ENCODE measurements around the gene SLC38A3.

The SLC38A3 gene

GRCh38 chr3:50167841-50168209, 37.2 kb upstream of the SLC38A3 start:
- no peaks in the 10 kb centered on the region for H3K79me2 ChIP-seq (ENCODE audit: low read length)
- no peaks in the 10 kb centered on the region for H3K9me3 ChIP-seq (ENCODE audit: insufficient read depth, low read length)
- TF ChIP-seq, protein P1, sequence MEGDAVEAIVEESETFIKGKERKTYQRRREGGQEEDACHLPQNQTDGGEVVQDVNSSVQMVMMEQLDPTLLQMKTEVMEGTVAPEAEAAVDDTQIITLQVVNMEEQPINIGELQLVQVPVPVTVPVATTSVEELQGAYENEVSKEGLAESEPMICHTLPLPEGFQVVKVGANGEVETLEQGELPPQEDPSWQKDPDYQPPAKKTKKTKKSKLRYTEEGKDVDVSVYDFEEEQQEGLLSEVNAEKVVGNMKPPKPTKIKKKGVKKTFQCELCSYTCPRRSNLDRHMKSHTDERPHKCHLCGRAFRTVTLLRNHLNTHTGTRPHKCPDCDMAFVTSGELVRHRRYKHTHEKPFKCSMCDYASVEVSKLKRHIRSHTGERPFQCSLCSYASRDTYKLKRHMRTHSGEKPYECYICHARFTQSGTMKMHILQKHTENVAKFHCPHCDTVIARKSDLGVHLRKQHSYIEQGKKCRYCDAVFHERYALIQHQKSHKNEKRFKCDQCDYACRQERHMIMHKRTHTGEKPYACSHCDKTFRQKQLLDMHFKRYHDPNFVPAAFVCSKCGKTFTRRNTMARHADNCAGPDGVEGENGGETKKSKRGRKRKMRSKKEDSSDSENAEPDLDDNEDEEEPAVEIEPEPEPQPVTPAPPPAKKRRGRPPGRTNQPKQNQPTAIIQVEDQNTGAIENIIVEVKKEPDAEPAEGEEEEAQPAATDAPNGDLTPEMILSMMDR (IDR thresholded peaks at IDR 0.05; ENCODE audit: low read depth, low read length) = no peak
- TF ChIP-seq EZH2phosphoT487 (IDR thresholded peaks at IDR 0.05; ENCODE audit: low read depth) = no peak
- H2AFZ ChIP-seq (ENCODE audit: low read depth, low read length) = no peak overlapping the region
- no peak overlapping the region for H3K4me3 ChIP-seq (ENCODE audit: low read length)
- H4K20me1 ChIP-seq (ENCODE audit: insufficient read depth, low read length) = no peaks in the 10 kb centered on the region
- H3K36me3 ChIP-seq (replicated peaks; ENCODE audit: low read depth, low read length) = no peaks in the 10 kb centered on the region
- H3K27ac ChIP-seq (ENCODE audit: low read length) = no peak overlapping the region
- no peak overlapping the region for H3K9ac ChIP-seq (ENCODE audit: low read length)
- H3K4me2 ChIP-seq (ENCODE audit: low read length) = no peak overlapping the region
- no peaks in the 10 kb centered on the region for H3K4me1 ChIP-seq (ENCODE audit: low read length)
- H3K27me3 ChIP-seq (ENCODE audit: low read depth, low read length) = no peaks in the 10 kb centered on the region

- H3K27ac ChIP-seq (ENCODE audit: low read length) = no peak overlapping the region
- no peaks in the 10 kb centered on the region for H4K20me1 ChIP-seq (ENCODE audit: insufficient read depth, low read length)
- H3K36me3 ChIP-seq (replicated peaks; ENCODE audit: low read depth, low read length) = no peaks in the 10 kb centered on the region
- H3K79me2 ChIP-seq (ENCODE audit: low read length) = no peaks in the 10 kb centered on the region
- H3K27me3 ChIP-seq (ENCODE audit: low read depth, low read length) = no peaks in the 10 kb centered on the region
- TF ChIP-seq, protein P1 (IDR thresholded peaks at IDR 0.05; ENCODE audit: low read depth, low read length) = no peak
- no peak for TF ChIP-seq EZH2phosphoT487 (IDR thresholded peaks at IDR 0.05; ENCODE audit: low read depth)
- no peaks in the 10 kb centered on the region for H3K9me3 ChIP-seq (ENCODE audit: insufficient read depth, low read length)
- H3K9ac ChIP-seq (ENCODE audit: low read length) = no peak overlapping the region
- H3K4me2 ChIP-seq (ENCODE audit: low read length) = no peak overlapping the region
- no peak overlapping the region for H3K4me3 ChIP-seq (ENCODE audit: low read length)
- no peak overlapping the region for H2AFZ ChIP-seq (ENCODE audit: low read depth, low read length)
- no peaks in the 10 kb centered on the region for H3K4me1 ChIP-seq (ENCODE audit: low read length)
Measured at GRCh38 chr3:50168388-50168787, 36.7 kb upstream of the SLC38A3 start.

- H3K9ac ChIP-seq (ENCODE audit: low read length) = no peak overlapping the region
- no peaks in the 10 kb centered on the region for H3K27me3 ChIP-seq (ENCODE audit: low read depth, low read length)
- no peaks in the 10 kb centered on the region for H3K4me1 ChIP-seq (ENCODE audit: low read length)
- H3K79me2 ChIP-seq (ENCODE audit: low read length) = no peaks in the 10 kb centered on the region
- no peak overlapping the region for H3K4me2 ChIP-seq (ENCODE audit: low read length)
- no peaks in the 10 kb centered on the region for H3K9me3 ChIP-seq (ENCODE audit: insufficient read depth, low read length)
- no peak overlapping the region for H2AFZ ChIP-seq (ENCODE audit: low read depth, low read length)
- TF ChIP-seq, protein P1 (IDR thresholded peaks at IDR 0.05; ENCODE audit: low read depth, low read length) = no peak
- no peak for TF ChIP-seq EZH2phosphoT487 (IDR thresholded peaks at IDR 0.05; ENCODE audit: low read depth)
- H3K27ac ChIP-seq (ENCODE audit: low read length) = no peak overlapping the region
- H4K20me1 ChIP-seq (ENCODE audit: insufficient read depth, low read length) = no peaks in the 10 kb centered on the region
- H3K4me3 ChIP-seq (ENCODE audit: low read length) = no peak overlapping the region
- H3K36me3 ChIP-seq (replicated peaks; ENCODE audit: low read depth, low read length) = no peaks in the 10 kb centered on the region
Measured at GRCh38 chr3:50168791-50169190, 36.3 kb upstream of the SLC38A3 start.

DNA sequence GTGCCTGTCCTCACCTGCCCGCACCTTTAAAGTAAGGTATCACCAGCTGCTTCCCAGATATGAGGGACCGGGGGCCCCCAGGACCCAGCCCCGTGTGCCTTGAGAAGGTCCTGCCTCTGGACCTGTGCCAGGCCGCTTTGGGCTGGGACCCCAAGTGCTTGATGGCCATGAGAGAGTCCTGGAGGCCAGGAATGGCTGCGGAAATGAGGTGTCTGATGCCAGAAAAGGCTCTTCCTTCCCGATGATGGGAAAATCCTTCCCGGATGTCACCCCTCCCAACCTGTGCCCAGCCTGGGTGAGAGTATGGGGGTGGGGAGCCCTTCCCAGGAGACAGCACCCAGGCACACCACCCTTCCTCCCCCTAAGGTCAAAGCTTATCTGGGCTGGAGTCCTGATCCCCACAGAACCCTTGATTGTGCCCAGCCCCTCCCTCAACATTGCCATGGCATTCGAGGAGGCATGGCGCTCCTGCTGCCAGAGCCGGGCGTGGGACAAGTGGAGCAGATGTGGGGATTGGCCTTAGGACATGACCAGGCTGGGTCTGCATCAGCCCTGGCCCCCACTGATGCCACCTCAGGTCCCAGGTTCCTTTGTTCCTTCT, 35.7 kb upstream of the SLC38A3 start:
- H3K9me3 ChIP-seq (ENCODE audit: insufficient read depth, low read length) = no peaks in the 10 kb centered on the region
- no peaks in the 10 kb centered on the region for H3K36me3 ChIP-seq (replicated peaks; ENCODE audit: low read depth, low read length)
- no peaks in the 10 kb centered on the region for H4K20me1 ChIP-seq (ENCODE audit: insufficient read depth, low read length)
- H3K79me2 ChIP-seq (ENCODE audit: low read length) = no peaks in the 10 kb centered on the region
- no peaks in the 10 kb centered on the region for H3K27me3 ChIP-seq (ENCODE audit: low read depth, low read length)
- H3K27ac ChIP-seq (ENCODE audit: low read length) = no peak overlapping the region
- no peak overlapping the region for H3K4me3 ChIP-seq (ENCODE audit: low read length)
- H3K4me1 ChIP-seq (ENCODE audit: low read length) = no peaks in the 10 kb centered on the region
- TF ChIP-seq, protein P1 (IDR thresholded peaks at IDR 0.05; ENCODE audit: low read depth, low read length) = no peak
- no peak for TF ChIP-seq EZH2phosphoT487 (IDR thresholded peaks at IDR 0.05; ENCODE audit: low read depth)
- H3K4me2 ChIP-seq (ENCODE audit: low read length) = no peak overlapping the region
- H2AFZ ChIP-seq (ENCODE audit: low read depth, low read length) = no peak overlapping the region
- no peak overlapping the region for H3K9ac ChIP-seq (ENCODE audit: low read length)

Measured in OCI-LY3 (cell line).